ENCODE results near the gene PKNOX2.

Gene PKNOX2
- long read RNA-seq, result 0 reads

- Histone ChIP-seq H3K27ac (replicated peaks) (no peak within 1 kb of the TSS), H3K4me3 (replicated peaks; ENCODE audit: insufficient read depth, low read length) (peak within 1 kb of the TSS; percentile 34), H3K27me3 (ENCODE audit: insufficient read depth, poor library complexity, severe bottlenecking) (peaks cover 50% of the 10 kb centered on the region)
- no peak for TF ChIP-seq REST (IDR thresholded peaks at IDR 0.05; ENCODE audit: insufficient replicate concordance, low read depth)
- TF ChIP-seq CTCF (IDR thresholded peaks at IDR 0.05; ENCODE audit: insufficient read depth, low read length), result no peak
- no peak for TF ChIP-seq POLR2AphosphoS5 (IDR thresholded peaks at IDR 0.05; ENCODE audit: low read depth)
- TF ChIP-seq SPI1 (IDR thresholded peaks at IDR 0.05; ENCODE audit: borderline replicate concordance, low read depth), result no peak
- TF ChIP-seq GABPA (IDR thresholded peaks at IDR 0.05; ENCODE audit: low read depth), result no peak
- DNase-seq (ENCODE audit: low read depth in 1 of 2, low spot score in 1 of 2), result peak in 1 of 2 experiments; percentile 55
Observed at GRCh38 chr11:125164422-125165110, at the start of gene PKNOX2. PKNOX2 (plus strand) TSS chr11:125164751; CDS start chr11:125351306, 186,555 bp downstream.

- no peak for TF ChIP-seq REST (IDR thresholded peaks at IDR 0.05; ENCODE audit: insufficient replicate concordance, low read depth)
- TF ChIP-seq CTCF (IDR thresholded peaks at IDR 0.05; ENCODE audit: insufficient read depth, low read length), result no peak
- TF ChIP-seq GABPA (IDR thresholded peaks at IDR 0.05; ENCODE audit: low read depth), result no peak
- TF ChIP-seq SPI1 (IDR thresholded peaks at IDR 0.05; ENCODE audit: borderline replicate concordance, low read depth), result no peak
- no peak for TF ChIP-seq POLR2AphosphoS5 (IDR thresholded peaks at IDR 0.05; ENCODE audit: low read depth)
- H3K27me3 ChIP-seq (ENCODE audit: insufficient read depth, poor library complexity, severe bottlenecking), result no peaks in the 10 kb centered on the region
Observed at GRCh38 chr11:125117429-125117828, 47.1 kb upstream of the PKNOX2 start.

GRCh38 chr11:125123194-125123946, 41.2 kb upstream of the PKNOX2 start:
- Histone ChIP-seq H3K27me3 (ENCODE audit: insufficient read depth, poor library complexity, severe bottlenecking) (no peaks in the 10 kb centered on the region), H3K4me3 (replicated peaks; ENCODE audit: insufficient read depth, low read length) (no peak overlapping the region), H3K27ac (replicated peaks) (peak overlapping the region; percentile 70)
- TF ChIP-seq GABPA (IDR thresholded peaks at IDR 0.05; ENCODE audit: low read depth) (no peak), SPI1 (IDR thresholded peaks at IDR 0.05; ENCODE audit: borderline replicate concordance, low read depth) (no peak), POLR2AphosphoS5 (IDR thresholded peaks at IDR 0.05; ENCODE audit: low read depth) (no peak), CTCF (IDR thresholded peaks at IDR 0.05; ENCODE audit: insufficient read depth, low read length) (no peak), REST (IDR thresholded peaks at IDR 0.05; ENCODE audit: insufficient replicate concordance, low read depth) (no peak)
- no peak for DNase-seq (ENCODE audit: low read depth in 1 of 2, low spot score in 1 of 2)

More at GRCh38 chr11:125117429-125117828, 47.1 kb upstream of the PKNOX2 start:
- no peak for DNase-seq (ENCODE audit: low read depth in 1 of 2, low spot score in 1 of 2)
- Histone ChIP-seq H3K4me3 (replicated peaks; ENCODE audit: insufficient read depth, low read length) (no peak overlapping the region), H3K27ac (replicated peaks) (no peak overlapping the region)
